ENCODE measurements around the gene PRLR. TPM values are rescaled to one million over a fixed set of nuclear protein-coding genes. Genes with fewer than 3 reads are reported as not detected.

Gene PRLR
- total RNA-seq, 1 donor from 2014 or later, result 13.3 TPM

DNA sequence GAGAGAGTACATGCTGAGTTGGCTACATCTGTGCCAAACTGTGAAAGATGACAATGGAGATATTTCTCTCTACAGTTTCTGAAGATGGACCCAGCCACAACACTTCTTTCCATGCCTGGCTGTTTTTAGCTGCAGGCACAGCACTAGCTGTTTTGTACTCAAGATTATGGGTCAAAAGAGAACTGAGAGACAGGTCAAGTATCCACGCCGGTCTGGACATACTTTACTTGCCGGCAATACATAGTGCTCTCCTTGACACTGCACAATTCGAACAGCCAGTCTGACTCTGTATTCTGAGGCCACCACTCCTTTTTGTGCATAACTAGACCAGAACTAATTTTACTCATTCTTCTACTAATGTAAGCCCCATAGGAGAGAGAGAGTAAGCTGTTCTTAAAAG lies 2.6 kb downstream of the PRLR start:
- intact Hi-C loops (cut with DNase I), result no loop called here
- H3K27ac ChIP-seq, result peak overlapping the region; percentile 46
- H3K36me3 ChIP-seq, result no peaks in the 10 kb centered on the region
- H3K9me3 ChIP-seq, result no peaks in the 10 kb centered on the region
- H3K27me3 ChIP-seq, result no peaks in the 10 kb centered on the region
- no peak for DNase-seq (ENCODE audit: extremely low spot score in 2 of 2)
- TF ChIP-seq POLR2A (IDR thresholded peaks at IDR 0.05) (no peak), POLR2AphosphoS5 (IDR thresholded peaks at IDR 0.05; ENCODE audit: insufficient read depth in 1 of 2, low read depth in 1 of 2) (no peak)
- TF ChIP-seq, protein P1, sequence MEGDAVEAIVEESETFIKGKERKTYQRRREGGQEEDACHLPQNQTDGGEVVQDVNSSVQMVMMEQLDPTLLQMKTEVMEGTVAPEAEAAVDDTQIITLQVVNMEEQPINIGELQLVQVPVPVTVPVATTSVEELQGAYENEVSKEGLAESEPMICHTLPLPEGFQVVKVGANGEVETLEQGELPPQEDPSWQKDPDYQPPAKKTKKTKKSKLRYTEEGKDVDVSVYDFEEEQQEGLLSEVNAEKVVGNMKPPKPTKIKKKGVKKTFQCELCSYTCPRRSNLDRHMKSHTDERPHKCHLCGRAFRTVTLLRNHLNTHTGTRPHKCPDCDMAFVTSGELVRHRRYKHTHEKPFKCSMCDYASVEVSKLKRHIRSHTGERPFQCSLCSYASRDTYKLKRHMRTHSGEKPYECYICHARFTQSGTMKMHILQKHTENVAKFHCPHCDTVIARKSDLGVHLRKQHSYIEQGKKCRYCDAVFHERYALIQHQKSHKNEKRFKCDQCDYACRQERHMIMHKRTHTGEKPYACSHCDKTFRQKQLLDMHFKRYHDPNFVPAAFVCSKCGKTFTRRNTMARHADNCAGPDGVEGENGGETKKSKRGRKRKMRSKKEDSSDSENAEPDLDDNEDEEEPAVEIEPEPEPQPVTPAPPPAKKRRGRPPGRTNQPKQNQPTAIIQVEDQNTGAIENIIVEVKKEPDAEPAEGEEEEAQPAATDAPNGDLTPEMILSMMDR (IDR thresholded peaks at IDR 0.05), result no peak
- H3K4me1 ChIP-seq, result peaks cover 37% of the 10 kb centered on the region
- peak overlapping the region in 1 of 2 donors; percentile 52 for H3K4me3 ChIP-seq

DNA sequence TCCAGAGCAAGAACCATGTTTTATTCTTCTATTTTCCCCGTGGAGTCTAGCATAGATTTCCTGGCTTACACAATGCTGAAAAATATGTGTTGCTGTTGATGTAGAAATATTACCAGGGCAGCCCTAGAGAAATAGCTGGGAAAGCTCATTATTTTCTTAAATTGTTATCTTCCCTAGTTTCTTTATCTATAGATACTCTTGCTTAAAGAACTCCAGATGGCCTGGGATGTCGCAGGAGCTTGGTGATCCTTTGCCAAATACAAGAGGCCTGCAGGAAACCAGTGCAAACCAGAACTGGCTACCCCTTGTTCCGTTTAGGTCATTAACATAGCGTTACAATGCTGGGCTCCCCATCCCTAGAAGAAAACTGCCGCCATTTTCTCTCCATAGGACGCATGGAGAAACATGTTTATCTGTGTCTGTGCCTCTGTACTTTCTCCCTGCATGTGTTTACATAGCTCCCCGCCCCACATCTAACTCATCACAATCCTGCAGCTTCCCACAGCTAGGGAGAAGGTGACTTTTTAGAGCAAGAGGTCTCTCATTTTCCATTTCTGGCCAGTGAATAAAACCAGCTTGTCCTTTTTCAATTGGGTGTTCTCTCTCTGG lies 6.4 kb downstream of the PRLR start:
- intact Hi-C loops (cut with DNase I), result no loop called here
- H3K36me3 ChIP-seq, result no peaks in the 10 kb centered on the region
- no peak for TF ChIP-seq POLR2A (IDR thresholded peaks at IDR 0.05)
- no peak for TF ChIP-seq POLR2AphosphoS5 (IDR thresholded peaks at IDR 0.05; ENCODE audit: insufficient read depth in 1 of 2, low read depth in 1 of 2)
- TF ChIP-seq, protein P1 (IDR thresholded peaks at IDR 0.05), result no peak
- H3K4me3 ChIP-seq, result no peak overlapping the region
- no peaks in the 10 kb centered on the region for H3K9me3 ChIP-seq
- peak overlapping the region; percentile 17 for H3K27ac ChIP-seq
- no peaks in the 10 kb centered on the region for H3K27me3 ChIP-seq
- no peak for DNase-seq (ENCODE audit: extremely low spot score in 2 of 2)
- H3K4me1 ChIP-seq, result peaks cover 19% of the 10 kb centered on the region

- Histone ChIP-seq H3K4me3 (no peak overlapping the region), H3K9me3 (no peaks in the 10 kb centered on the region), H3K4me1 (peaks cover 11% of the 10 kb centered on the region), H3K27me3 (no peaks in the 10 kb centered on the region), H3K36me3 (no peaks in the 10 kb centered on the region), H3K27ac (no peak overlapping the region)
- intact Hi-C loops (cut with DNase I), result no loop called here
- TF ChIP-seq POLR2A (IDR thresholded peaks at IDR 0.05), result no peak
- TF ChIP-seq POLR2AphosphoS5 (IDR thresholded peaks at IDR 0.05; ENCODE audit: insufficient read depth in 1 of 2, low read depth in 1 of 2), result no peak
- TF ChIP-seq, protein P1 (IDR thresholded peaks at IDR 0.05), result no peak
- DNase-seq (ENCODE audit: extremely low spot score in 2 of 2), result no peak
These were observed 9.3 kb downstream of the PRLR start for GRCh38 chr5:35220967-35221366.

DNA sequence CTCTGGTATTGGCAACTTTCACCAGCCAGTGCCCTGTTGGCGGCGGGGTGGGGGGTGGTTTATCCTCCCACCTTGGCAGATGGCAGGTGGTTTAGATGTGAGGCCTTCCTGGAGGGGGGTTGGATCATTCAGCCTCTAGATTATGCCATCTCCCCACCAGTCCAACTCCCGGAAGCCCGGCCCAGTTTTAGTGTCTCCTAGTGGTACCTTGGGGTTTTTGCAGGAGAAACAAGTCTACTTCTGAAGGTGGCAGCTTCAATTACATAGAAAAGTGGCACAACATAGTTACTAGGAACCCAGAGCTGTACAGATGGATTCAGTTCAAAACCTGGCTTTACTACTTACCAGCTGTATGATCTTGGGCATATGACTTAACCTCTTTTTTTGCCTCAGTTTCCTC lies 11.3 kb downstream of the PRLR start:
- Histone ChIP-seq H3K27me3 (no peaks in the 10 kb centered on the region), H3K9me3 (no peaks in the 10 kb centered on the region), H3K4me3 (no peak overlapping the region), H3K27ac (no peak overlapping the region), H3K36me3 (no peaks in the 10 kb centered on the region), H3K4me1 (no peaks in the 10 kb centered on the region)
- DNase-seq (ENCODE audit: extremely low spot score in 2 of 2), result no peak
- TF ChIP-seq POLR2AphosphoS5 (IDR thresholded peaks at IDR 0.05; ENCODE audit: insufficient read depth in 1 of 2, low read depth in 1 of 2) (no peak), POLR2A (IDR thresholded peaks at IDR 0.05) (no peak)
- TF ChIP-seq, protein P1 (IDR thresholded peaks at IDR 0.05), result no peak
- intact Hi-C loops (cut with DNase I), result no loop called here

- Histone ChIP-seq H3K27me3 (no peaks in the 10 kb centered on the region), H3K4me3 (no peak overlapping the region), H3K36me3 (no peaks in the 10 kb centered on the region), H3K9me3 (no peaks in the 10 kb centered on the region), H3K27ac (no peak overlapping the region), H3K4me1 (no peaks in the 10 kb centered on the region)
- intact Hi-C loops (cut with DNase I), result no loop called here
- TF ChIP-seq POLR2AphosphoS5 (IDR thresholded peaks at IDR 0.05; ENCODE audit: insufficient read depth in 1 of 2, low read depth in 1 of 2) (no peak), POLR2A (IDR thresholded peaks at IDR 0.05) (no peak)
- TF ChIP-seq, protein P1 (IDR thresholded peaks at IDR 0.05), result no peak
- DNase-seq (ENCODE audit: extremely low spot score in 2 of 2), result no peak
These were observed 16.2 kb downstream of the PRLR start for GRCh38 chr5:35214051-35214450.
